ENCODE data around the gene MFSD1. TPM values are rescaled to one million over a fixed set of nuclear protein-coding genes. Genes with fewer than 3 reads are reported as not detected.

Gene MFSD1
- total RNA-seq, 2 experiments from 2014 or later, result 4.8 to 5.7 TPM

- CTCF ChIA-PET, result interaction anchor here (1.7 kb wide), 1 partner anchor 17 kb away, joined by 5 read pairs; no protein-coding TSS in a partner anchor
- Mint-ChIP-seq H3K27me3 (ENCODE audit: low read depth) (no peaks in the 10 kb centered on the region), H3K9me3 (no peaks in the 10 kb centered on the region), H3K4me3 (no peak overlapping the region), H3K4me1 (ENCODE audit: low read depth) (no peaks in the 10 kb centered on the region), H3K27ac (no peak overlapping the region), H3K36me3 (ENCODE audit: low read depth) (no peaks in the 10 kb centered on the region)
- intact Hi-C loops (cut with micrococcal nuclease), result no loop called here
- no peak for DNase-seq
Measured at GRCh38 chr3:158863247-158863646, 61.4 kb downstream of the MFSD1 start.

GRCh38 chr3:158864492-158864891 lies 62.6 kb downstream of the MFSD1 start:
- no peaks in the 10 kb centered on the region for H3K36me3 Mint-ChIP-seq (ENCODE audit: low read depth)
- DNase-seq, result no peak
- H3K4me3 Mint-ChIP-seq, result no peak overlapping the region
- H3K27ac Mint-ChIP-seq, result no peak overlapping the region
- no peaks in the 10 kb centered on the region for H3K27me3 Mint-ChIP-seq (ENCODE audit: low read depth)
- CTCF ChIA-PET, result interaction anchor here (1.7 kb wide), 1 partner anchor 18 kb away, joined by 5 read pairs; no protein-coding TSS in a partner anchor
- no peaks in the 10 kb centered on the region for H3K9me3 Mint-ChIP-seq
- no peaks in the 10 kb centered on the region for H3K4me1 Mint-ChIP-seq (ENCODE audit: low read depth)
- intact Hi-C loops (cut with micrococcal nuclease), result no loop called here

GRCh38 chr3:158875700-158876099 lies 73.8 kb downstream of the MFSD1 start:
- no peak for DNase-seq
- Mint-ChIP-seq H3K4me3 (no peak overlapping the region), H3K27ac (no peak overlapping the region), H3K36me3 (ENCODE audit: low read depth) (no peaks in the 10 kb centered on the region), H3K27me3 (ENCODE audit: low read depth) (no peaks in the 10 kb centered on the region), H3K9me3 (no peaks in the 10 kb centered on the region), H3K4me1 (ENCODE audit: low read depth) (no peaks in the 10 kb centered on the region)
- CTCF ChIA-PET, result no interaction called here
- intact Hi-C loops (cut with micrococcal nuclease), result no loop called here

Other genes with a start within 250 kb of the MFSD1 start
- gene MLF1, start 230.9 kb upstream of the MFSD1 start, total RNA-seq, result 1 to 10 TPM; 1.2 to 1.6 TPM
- gene GFM1, start 157.5 kb upstream of the MFSD1 start, total RNA-seq, result 10 to 100 TPM; 57.4 to 57.8 TPM
- gene LXN, start 129.4 kb upstream of the MFSD1 start, total RNA-seq, result 1 to 10 TPM; 3.7 to 4.0 TPM
- gene RARRES1, start 69.6 kb upstream of the MFSD1 start, total RNA-seq, result not detected

All from activated naive CD4-positive, alpha-beta T cell treated with anti-CD3 and anti-CD28 coated beads for 36 hours (primary cell).